ENCODE results near the gene KLK3.

Gene KLK3

DNA sequence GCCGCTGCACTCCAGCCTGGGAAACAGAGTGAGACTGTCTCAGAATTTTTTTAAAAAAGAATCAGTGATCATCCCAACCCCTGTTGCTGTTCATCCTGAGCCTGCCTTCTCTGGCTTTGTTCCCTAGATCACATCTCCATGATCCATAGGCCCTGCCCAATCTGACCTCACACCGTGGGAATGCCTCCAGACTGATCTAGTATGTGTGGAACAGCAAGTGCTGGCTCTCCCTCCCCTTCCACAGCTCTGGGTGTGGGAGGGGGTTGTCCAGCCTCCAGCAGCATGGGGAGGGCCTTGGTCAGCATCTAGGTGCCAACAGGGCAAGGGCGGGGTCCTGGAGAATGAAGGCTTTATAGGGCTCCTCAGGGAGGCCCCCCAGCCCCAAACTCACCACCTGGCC, 18.3 kb downstream of the KLK3 start, which contains the start of gene KLK2:
Gene KLK2 (plus strand): TSS at position 384 of the 400 bp plus-strand sequence. CDS start 35 bp downstream, outside the sequence.
- no peak within 1 kb of the TSS for H3K4me3 ChIP-seq (ENCODE audit: control insufficient read depth, low read depth, low read length)
- TF ChIP-seq, protein P1, sequence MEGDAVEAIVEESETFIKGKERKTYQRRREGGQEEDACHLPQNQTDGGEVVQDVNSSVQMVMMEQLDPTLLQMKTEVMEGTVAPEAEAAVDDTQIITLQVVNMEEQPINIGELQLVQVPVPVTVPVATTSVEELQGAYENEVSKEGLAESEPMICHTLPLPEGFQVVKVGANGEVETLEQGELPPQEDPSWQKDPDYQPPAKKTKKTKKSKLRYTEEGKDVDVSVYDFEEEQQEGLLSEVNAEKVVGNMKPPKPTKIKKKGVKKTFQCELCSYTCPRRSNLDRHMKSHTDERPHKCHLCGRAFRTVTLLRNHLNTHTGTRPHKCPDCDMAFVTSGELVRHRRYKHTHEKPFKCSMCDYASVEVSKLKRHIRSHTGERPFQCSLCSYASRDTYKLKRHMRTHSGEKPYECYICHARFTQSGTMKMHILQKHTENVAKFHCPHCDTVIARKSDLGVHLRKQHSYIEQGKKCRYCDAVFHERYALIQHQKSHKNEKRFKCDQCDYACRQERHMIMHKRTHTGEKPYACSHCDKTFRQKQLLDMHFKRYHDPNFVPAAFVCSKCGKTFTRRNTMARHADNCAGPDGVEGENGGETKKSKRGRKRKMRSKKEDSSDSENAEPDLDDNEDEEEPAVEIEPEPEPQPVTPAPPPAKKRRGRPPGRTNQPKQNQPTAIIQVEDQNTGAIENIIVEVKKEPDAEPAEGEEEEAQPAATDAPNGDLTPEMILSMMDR (conservative IDR thresholded peaks at IDR 0.05; ENCODE audit: control insufficient read depth, insufficient read depth, low read depth, low read length) = no peak
- DNase-seq (ENCODE audit: low read depth) = no peak

DNA sequence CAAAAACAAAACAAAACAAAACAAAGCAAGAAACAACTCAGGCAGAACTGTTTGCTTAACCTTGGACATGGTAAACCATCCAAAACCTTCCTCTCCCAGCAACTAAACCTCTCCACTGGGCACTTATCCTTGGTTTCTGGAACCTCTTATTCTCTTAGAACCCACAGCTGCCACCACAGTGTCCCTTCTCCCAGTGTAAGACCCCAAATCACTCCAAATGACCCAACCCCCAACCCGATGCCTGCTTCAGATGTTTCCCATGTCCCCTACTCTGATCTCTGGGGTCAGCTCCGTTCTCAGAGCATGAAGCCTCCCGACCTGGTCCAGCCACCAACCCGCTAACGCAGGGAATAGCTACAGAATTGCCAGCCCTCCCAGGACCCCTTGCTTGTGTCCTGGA, 19.5 kb downstream of the KLK3 start:
- TF ChIP-seq, protein P1 (conservative IDR thresholded peaks at IDR 0.05; ENCODE audit: control insufficient read depth, insufficient read depth, low read depth, low read length) = no peak
- DNase-seq (ENCODE audit: low read depth) = no peak
- no peak overlapping the region for H3K4me3 ChIP-seq (ENCODE audit: control insufficient read depth, low read depth, low read length)

DNA sequence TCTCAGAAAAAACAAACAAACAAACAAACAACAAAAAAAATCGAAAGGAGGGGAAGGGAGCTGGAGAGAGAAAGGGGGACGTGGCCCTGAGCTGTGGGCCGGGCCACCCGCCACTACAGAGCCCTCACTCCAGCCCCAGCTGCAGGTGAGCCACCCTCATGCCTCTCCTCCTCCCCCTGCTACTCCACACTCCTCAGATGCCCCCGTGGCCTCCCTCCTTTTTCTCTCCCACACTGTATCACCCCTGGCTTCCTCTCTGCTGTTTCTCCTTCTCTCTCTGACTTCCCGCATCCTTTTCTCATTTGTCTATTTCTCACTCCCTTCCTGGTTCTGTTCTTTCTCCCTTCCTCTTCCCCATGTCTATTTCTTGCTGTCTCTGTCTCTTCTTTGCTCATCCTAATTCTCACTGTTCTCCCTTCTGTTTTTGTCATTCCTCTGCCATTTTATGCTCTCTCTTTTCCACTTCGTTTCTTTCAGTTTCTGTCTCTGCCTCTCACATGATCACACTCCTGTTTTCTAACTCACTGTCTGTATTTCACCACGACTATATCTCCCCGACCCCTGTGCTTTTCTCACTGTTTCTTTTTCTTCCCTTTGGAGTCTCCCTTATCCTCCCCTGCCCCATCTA, 21.2 kb downstream of the KLK3 start:
- DNase-seq (ENCODE audit: low read depth) = no peak

DNA sequence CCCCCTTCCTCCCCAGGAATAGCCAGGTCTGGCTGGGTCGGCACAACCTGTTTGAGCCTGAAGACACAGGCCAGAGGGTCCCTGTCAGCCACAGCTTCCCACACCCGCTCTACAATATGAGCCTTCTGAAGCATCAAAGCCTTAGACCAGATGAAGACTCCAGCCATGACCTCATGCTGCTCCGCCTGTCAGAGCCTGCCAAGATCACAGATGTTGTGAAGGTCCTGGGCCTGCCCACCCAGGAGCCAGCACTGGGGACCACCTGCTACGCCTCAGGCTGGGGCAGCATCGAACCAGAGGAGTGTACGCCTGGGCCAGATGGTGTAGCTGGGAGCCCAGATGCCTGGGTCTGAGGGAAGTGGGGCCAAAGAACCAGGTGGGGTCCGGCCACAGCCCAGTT, 21.7 kb downstream of the KLK3 start:
- DNase-seq (ENCODE audit: low read depth) = no peak
- TF ChIP-seq, protein P1 (conservative IDR thresholded peaks at IDR 0.05; ENCODE audit: control insufficient read depth, insufficient read depth, low read depth, low read length) = no peak
- H3K4me3 ChIP-seq (ENCODE audit: control insufficient read depth, low read depth, low read length) = no peak overlapping the region

More for the DNA sequence above, 21.2 kb downstream of the KLK3 start:
- TF ChIP-seq, protein P1 (conservative IDR thresholded peaks at IDR 0.05; ENCODE audit: control insufficient read depth, insufficient read depth, low read depth, low read length) = no peak
- no peak overlapping the region for H3K4me3 ChIP-seq (ENCODE audit: control insufficient read depth, low read depth, low read length)

DNA sequence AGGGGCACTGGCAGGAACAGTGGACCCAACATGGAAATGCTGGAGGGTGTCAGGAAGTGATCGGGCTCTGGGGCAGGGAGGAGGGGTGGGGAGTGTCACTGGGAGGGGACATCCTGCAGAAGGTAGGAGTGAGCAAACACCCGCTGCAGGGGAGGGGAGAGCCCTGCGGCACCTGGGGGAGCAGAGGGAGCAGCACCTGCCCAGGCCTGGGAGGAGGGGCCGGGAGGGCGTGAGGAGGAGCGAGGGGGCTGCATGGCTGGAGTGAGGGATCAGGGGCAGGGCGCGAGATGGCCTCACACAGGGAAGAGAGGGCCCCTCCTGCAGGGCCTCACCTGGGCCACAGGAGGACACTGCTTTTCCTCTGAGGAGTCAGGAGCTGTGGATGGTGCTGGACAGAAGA, 22.6 kb downstream of the KLK3 start:
- no peak overlapping the region for H3K4me3 ChIP-seq (ENCODE audit: control insufficient read depth, low read depth, low read length)
- no peak for DNase-seq (ENCODE audit: low read depth)
- TF ChIP-seq, protein P1 (conservative IDR thresholded peaks at IDR 0.05; ENCODE audit: control insufficient read depth, insufficient read depth, low read depth, low read length) = no peak

DNA sequence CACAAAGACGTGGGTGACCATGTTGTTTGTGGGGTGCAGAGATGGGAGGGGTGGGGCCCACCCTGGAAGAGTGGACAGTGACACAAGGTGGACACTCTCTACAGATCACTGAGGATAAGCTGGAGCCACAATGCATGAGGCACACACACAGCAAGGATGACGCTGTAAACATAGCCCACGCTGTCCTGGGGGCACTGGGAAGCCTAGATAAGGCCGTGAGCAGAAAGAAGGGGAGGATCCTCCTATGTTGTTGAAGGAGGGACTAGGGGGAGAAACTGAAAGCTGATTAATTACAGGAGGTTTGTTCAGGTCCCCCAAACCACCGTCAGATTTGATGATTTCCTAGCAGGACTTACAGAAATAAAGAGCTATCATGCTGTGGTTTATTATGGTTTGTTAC, 24.1 kb downstream of the KLK3 start:
- TF ChIP-seq, protein P1 (conservative IDR thresholded peaks at IDR 0.05; ENCODE audit: control insufficient read depth, insufficient read depth, low read depth, low read length) = no peak
- no peak overlapping the region for H3K4me3 ChIP-seq (ENCODE audit: control insufficient read depth, low read depth, low read length)
- no peak for DNase-seq (ENCODE audit: low read depth)
